GM06990 (cell line): ENCODE data around the gene DNAH1.

Experiments
- DNase-seq: peaks from one replicate; pipeline ENCODE4 v3.0.0-alpha.2; 2011; ENCODE audit not compliant: insufficient read length; ENCODE audit errors: extremely low read depth
- H3K27me3 ChIP-seq: replicated peaks from 2 replicates; pipeline ENCODE4 v1.6.0; 2011; ENCODE audit warnings: low read length; ENCODE audit not compliant: control insufficient read depth, insufficient read depth
- H3K36me3 ChIP-seq: 2 replicates; pipeline ENCODE4 v1.5.1; 2011; ENCODE audit warnings: low read length; ENCODE audit not compliant: control insufficient read depth, insufficient read depth
- H3K4me3 ChIP-seq: replicated peaks from 2 replicates; pipeline ENCODE4 v1.5.1; 2011; ENCODE audit warnings: low read depth, mild to moderate bottlenecking, control low read depth, low read length
- TF ChIP-seq, protein P1 (sequence below): IDR thresholded peaks from 2 replicates; pipeline ENCODE4 v1.5.1; 2011; ENCODE audit warnings: low read length, control low read depth, mild to moderate bottlenecking, inconsistent platforms; ENCODE audit not compliant: insufficient read depth, poor library complexity, severe bottlenecking

DNAH1 gene

DNA sequence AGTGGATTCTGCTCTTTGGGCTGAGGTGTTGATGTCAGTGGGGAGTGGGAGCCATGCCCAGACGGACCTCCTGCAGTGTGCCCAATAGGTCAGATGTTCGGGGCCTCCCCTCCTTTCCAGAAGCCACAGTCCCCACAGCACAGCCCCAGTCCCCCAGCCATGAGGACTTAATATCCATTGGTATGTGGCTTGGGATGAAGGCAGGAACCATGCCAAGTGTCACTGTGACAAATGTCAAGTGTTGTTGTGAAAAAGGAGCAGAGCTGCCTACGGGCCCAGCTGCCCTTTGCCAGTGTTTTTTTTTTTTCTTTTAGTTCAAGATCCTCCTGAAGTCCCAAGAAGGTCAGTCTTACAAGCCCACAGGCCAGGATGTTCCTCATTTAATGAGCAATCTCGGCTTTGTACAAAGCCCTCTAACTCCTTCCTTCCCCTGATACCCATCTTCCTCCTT lies 116.6 kb downstream of the DNAH1 start:
- TF ChIP-seq, protein P1, sequence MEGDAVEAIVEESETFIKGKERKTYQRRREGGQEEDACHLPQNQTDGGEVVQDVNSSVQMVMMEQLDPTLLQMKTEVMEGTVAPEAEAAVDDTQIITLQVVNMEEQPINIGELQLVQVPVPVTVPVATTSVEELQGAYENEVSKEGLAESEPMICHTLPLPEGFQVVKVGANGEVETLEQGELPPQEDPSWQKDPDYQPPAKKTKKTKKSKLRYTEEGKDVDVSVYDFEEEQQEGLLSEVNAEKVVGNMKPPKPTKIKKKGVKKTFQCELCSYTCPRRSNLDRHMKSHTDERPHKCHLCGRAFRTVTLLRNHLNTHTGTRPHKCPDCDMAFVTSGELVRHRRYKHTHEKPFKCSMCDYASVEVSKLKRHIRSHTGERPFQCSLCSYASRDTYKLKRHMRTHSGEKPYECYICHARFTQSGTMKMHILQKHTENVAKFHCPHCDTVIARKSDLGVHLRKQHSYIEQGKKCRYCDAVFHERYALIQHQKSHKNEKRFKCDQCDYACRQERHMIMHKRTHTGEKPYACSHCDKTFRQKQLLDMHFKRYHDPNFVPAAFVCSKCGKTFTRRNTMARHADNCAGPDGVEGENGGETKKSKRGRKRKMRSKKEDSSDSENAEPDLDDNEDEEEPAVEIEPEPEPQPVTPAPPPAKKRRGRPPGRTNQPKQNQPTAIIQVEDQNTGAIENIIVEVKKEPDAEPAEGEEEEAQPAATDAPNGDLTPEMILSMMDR = no peak
- H3K36me3 ChIP-seq = no peaks in the 10 kb centered on the region
- H3K4me3 ChIP-seq = no peak overlapping the region
- no peaks in the 10 kb centered on the region; the same call in 1 of the 2 replicates for H3K27me3 ChIP-seq
- DNase-seq = no peak

DNA sequence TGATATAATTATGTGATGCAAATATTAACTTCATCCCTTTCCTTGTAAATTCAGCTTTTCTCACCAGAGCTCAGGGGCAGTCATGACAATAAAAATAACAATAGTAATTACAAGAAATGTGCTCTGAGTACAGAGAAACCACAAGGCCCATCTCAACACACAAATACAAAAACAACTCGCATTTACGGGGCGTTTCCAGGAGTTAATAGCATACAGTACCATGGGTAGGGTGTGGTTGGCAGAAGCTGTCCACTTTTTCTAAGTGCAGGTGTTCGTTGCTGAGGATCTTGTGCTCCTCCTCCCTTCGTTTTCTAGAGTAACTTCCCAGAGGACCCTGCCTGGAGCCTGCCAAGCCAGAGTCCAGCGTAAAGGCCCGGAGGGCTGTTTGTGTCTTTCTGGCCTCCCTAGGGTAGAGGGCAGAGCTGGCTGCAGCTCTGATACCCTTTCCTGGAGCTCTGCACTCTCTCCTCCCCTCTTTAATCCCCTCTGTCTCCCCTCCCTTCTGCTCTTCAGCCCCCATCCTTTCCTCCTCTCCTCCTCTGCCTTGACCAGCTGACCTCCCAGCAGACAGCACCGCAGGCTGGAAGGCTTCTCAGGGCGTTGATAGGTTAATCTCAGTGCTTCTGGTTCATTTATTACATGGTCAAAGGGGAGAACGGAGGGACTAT lies 117.3 kb downstream of the DNAH1 start:
- DNase-seq = no peak
- Histone ChIP-seq H3K4me3 (no peak overlapping the region), H3K36me3 (no peaks in the 10 kb centered on the region), H3K27me3 (no peaks in the 10 kb centered on the region; the same call in 1 of the 2 replicates)
- TF ChIP-seq, protein P1 = no peak

DNA sequence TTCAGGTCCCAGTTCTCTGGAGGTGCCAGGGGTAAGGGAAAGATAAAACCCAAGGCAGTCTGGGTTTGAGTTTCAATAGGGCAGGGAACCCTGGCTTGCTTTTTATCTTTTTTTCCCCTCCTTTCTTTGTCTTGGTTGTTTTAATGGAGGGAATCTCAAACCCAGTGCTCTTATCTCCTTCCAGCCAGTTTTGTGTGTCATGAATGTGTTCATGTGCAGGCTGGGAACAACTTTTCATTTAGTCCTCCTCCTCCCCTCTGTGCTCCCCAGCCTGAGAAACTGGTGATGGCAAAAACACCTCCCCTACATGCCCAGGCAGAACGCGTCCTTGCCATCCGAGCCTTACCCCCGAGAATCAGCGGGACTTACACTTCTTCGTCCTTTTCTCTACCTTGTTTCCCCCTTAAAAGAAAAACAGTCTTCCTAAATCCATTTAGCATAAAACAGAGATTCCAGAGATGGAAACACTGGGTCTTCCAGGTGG lies 117.9 kb downstream of the DNAH1 start:
- H3K36me3 ChIP-seq = no peaks in the 10 kb centered on the region
- no peak for DNase-seq

DNA sequence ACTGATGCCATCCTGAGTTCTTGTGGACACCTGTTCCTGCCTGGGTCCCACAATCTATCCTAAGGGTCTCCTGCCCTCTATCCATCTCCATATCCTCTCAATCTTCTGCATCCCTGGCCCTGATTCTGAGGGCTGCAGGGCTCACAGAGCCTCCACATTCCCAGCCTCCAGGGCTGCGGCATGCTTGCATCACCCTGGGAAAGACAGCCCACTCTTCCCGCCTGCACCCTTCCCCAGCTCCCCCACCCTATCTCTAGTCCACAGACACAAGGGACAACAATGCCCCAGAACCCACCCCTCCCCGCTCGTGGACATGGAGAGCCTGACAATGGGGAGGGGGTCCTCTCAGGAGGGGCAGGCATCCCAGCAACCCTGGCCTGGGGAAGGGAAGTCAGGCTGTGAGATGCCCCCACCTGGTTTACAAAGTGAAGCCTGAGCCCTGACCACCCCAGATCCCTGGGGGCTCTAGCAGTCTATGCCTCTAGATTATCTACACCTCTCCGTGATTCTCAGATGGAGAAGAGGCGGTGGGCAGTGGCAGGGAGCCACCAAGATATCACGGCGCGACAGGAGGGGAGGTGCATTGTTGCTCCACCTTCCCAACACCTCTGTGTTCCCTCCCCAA lies 118.5 kb downstream of the DNAH1 start:
- no peak overlapping the region for H3K4me3 ChIP-seq
- H3K36me3 ChIP-seq = no peaks in the 10 kb centered on the region
- no peaks in the 10 kb centered on the region; the same call in 1 of the 2 replicates for H3K27me3 ChIP-seq
- no peak for DNase-seq
- TF ChIP-seq, protein P1 = no peak

More for the DNA sequence above, 117.9 kb downstream of the DNAH1 start:
- Histone ChIP-seq H3K4me3 (no peak overlapping the region), H3K27me3 (no peaks in the 10 kb centered on the region; the same call in 1 of the 2 replicates)
- TF ChIP-seq, protein P1 = no peak

DNA sequence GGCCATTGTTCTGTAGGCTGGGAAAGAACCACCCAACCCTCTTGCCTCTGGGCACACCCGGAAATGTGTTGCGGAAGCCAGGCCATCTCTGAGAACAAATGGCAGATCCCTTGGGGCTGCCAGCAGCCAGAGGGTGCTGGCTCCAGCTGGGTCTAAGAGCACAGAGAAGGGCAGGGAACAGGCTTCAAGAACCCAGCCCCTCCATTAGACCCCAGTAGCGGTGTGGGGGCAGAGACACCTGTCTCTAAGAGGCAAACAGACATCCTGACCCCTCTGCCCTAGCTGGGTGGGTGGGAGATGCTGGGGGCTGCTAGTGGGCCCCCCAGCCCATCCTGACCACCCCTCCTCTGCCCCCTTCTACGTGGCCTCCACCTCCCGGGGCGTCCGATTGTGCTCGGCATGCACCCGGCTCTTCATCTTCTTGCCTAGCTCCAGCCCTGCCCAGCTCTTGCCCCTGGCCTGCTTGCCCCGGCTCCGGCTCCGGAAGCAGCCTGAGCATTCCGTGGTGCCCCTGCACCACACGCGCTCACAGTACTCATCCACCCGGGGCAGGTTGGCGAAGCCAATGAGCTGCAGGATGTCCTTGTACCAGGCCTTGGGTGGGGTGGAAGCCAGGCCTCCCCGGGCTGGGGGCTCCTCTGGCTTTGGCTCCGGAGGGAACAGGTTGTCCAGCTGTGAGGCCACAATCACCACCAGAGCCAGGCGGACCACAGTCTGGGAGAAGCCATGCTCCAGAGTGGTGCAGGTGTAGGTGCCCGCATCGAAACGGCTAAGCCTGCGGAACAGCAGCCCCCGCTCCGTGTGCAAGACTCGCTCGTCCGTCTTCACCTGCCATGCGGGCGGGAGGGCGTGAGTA lies 119.4 kb downstream of the DNAH1 start:
- no peak overlapping the region for H3K4me3 ChIP-seq
- TF ChIP-seq, protein P1 = no peak
- no peak for DNase-seq
- H3K36me3 ChIP-seq = no peaks in the 10 kb centered on the region
- H3K27me3 ChIP-seq = no peaks in the 10 kb centered on the region; the same call in 1 of the 2 replicates
